Measurements from ENCODE around the gene OSBP2.

The OSBP2 gene

GRCh38 chr22:30694640-30695350 lies at the start of gene OSBP2:
Gene OSBP2 (plus strand): TSS chr22:30694874. CDS start chr22:30694910, 36 bp downstream.
- TF ChIP-seq, protein P1, sequence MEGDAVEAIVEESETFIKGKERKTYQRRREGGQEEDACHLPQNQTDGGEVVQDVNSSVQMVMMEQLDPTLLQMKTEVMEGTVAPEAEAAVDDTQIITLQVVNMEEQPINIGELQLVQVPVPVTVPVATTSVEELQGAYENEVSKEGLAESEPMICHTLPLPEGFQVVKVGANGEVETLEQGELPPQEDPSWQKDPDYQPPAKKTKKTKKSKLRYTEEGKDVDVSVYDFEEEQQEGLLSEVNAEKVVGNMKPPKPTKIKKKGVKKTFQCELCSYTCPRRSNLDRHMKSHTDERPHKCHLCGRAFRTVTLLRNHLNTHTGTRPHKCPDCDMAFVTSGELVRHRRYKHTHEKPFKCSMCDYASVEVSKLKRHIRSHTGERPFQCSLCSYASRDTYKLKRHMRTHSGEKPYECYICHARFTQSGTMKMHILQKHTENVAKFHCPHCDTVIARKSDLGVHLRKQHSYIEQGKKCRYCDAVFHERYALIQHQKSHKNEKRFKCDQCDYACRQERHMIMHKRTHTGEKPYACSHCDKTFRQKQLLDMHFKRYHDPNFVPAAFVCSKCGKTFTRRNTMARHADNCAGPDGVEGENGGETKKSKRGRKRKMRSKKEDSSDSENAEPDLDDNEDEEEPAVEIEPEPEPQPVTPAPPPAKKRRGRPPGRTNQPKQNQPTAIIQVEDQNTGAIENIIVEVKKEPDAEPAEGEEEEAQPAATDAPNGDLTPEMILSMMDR (IDR thresholded peaks at IDR 0.05) = no peak; the same call in 1 of the 2 replicates
- no peak for TF ChIP-seq ZFX (IDR thresholded peaks at IDR 0.05; ENCODE audit: borderline replicate concordance)
- peak within 1 kb of the TSS; percentile 48 for H3K27ac ChIP-seq

DNA sequence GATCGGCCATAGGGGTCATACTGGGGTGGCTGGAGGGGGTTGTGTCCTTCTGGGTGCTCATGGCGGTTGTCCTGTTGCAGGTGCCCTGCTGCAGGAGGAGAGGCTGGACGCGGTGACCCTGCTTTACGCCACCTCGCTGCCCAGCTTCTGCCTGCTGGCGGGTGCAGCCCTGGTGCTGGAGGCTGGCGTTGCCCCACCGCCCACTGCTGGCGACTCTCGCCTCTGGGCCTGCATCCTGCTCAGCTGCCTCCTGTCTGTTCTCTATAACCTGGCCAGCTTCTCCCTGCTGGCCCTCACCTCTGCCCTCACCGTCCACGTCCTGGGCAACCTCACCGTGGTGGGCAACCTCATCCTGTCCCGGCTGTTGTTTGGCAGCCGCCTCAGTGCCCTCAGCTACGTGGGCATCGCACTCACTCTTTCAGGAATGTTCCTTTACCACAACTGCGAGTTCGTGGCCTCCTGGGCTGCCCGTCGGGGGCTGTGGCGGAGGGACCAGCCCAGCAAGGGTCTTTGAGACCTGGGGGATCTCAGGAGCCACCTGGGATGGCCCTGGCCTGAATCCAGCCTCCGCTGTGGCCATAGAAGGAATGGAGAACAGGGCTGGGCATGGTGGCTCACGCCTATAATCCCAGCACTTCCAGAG lies 48.0 kb upstream of the OSBP2 start:
- H3K27ac ChIP-seq = no peak overlapping the region
- TF ChIP-seq, protein P1 (IDR thresholded peaks at IDR 0.05) = no peak
- TF ChIP-seq ZFX (IDR thresholded peaks at IDR 0.05; ENCODE audit: borderline replicate concordance) = no peak

GRCh38 chr22:30647536-30647935 lies 47.1 kb upstream of the OSBP2 start:
- TF ChIP-seq, protein P1 (IDR thresholded peaks at IDR 0.05) = no peak
- no peak for TF ChIP-seq ZFX (IDR thresholded peaks at IDR 0.05; ENCODE audit: borderline replicate concordance)
- no peak overlapping the region for H3K27ac ChIP-seq

DNA sequence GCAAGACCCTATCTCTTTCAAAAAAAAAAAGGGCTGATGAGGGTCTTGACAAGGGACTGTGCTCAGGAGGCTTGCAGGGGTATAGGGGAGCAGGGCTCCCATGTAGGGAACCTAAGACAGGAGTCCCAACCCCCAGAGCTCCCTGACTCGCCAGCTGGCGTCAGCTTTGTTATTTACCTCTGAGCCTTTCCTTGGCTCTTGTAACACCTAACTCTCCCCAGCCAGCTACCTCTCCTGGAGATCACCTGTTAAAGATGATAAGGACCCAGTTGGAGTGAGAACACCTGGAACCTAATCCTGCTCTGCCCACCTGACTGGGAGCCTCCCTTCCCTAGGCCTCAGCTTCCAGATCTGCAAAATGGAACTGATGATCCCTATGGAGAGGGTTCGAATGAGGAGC lies 45.8 kb upstream of the OSBP2 start:
- no peak overlapping the region for H3K27ac ChIP-seq
- no peak for TF ChIP-seq ZFX (IDR thresholded peaks at IDR 0.05; ENCODE audit: borderline replicate concordance)
- TF ChIP-seq, protein P1 (IDR thresholded peaks at IDR 0.05) = no peak

GRCh38 chr22:30649430-30650007 lies 45.2 kb upstream of the OSBP2 start:
- TF ChIP-seq ZFX (IDR thresholded peaks at IDR 0.05; ENCODE audit: borderline replicate concordance) = no peak
- TF ChIP-seq, protein P1 (IDR thresholded peaks at IDR 0.05) = no peak
- H3K27ac ChIP-seq = no peak overlapping the region

- no peak overlapping the region for H3K27ac ChIP-seq
- no peak for TF ChIP-seq ZFX (IDR thresholded peaks at IDR 0.05; ENCODE audit: borderline replicate concordance)
- TF ChIP-seq, protein P1 (IDR thresholded peaks at IDR 0.05) = no peak
Observed at GRCh38 chr22:30650508-30651116, 44.1 kb upstream of the OSBP2 start.

All from 22Rv1 (cell line).